ENCODE data around the gene DLGAP4. TPM values are rescaled to one million over a fixed set of nuclear protein-coding genes. Genes with fewer than 3 reads are reported as not detected.

DLGAP4 gene
- total and polyA plus RNA-seq, 2 of the 8 experiments (the other 6 are each of a cell fraction or from before 2014, with no cell fraction given), result 41.2 to 57.2 TPM

- H3K27ac ChIP-seq (ENCODE audit: low read depth, low read length), result no peak overlapping the region
- no peak for TF ChIP-seq CHD1 (IDR thresholded peaks at IDR 0.05; ENCODE audit: low read depth, low read length)
- TF ChIP-seq CBX5 (IDR thresholded peaks at IDR 0.05; ENCODE audit: low read depth, low read length), result no peak
- no peak for TF ChIP-seq ATF3 (IDR thresholded peaks at IDR 0.05; ENCODE audit: insufficient read depth, low read depth, low read length)
- no peak for TF ChIP-seq NRF1 (IDR thresholded peaks at IDR 0.05; ENCODE audit: low read depth, low read length)
- TF ChIP-seq GABPA (IDR thresholded peaks at IDR 0.05; ENCODE audit: borderline replicate concordance, insufficient read depth, low read length), result no peak
- no peak for TF ChIP-seq CHD2 (IDR thresholded peaks at IDR 0.05; ENCODE audit: low read length)
- no peak for TF ChIP-seq GTF2F1 (IDR thresholded peaks at IDR 0.05; ENCODE audit: borderline replicate concordance, low read depth, low read length)
- no peak for TF ChIP-seq SAP30 (IDR thresholded peaks at IDR 0.05; ENCODE audit: insufficient read depth, insufficient replicate concordance, low read length)
- no peak for TF ChIP-seq SIX5 (IDR thresholded peaks at IDR 0.05; ENCODE audit: low read depth, low read length)
- no peak for TF ChIP-seq CTCF (IDR thresholded peaks at IDR 0.05; ENCODE audit: control extremely low read depth in 1 of 3, insufficient read depth in 1 of 3, low read depth in 1 of 3, low read length in 3 of 3)
- no peak for TF ChIP-seq CREB1 (IDR thresholded peaks at IDR 0.05)
Measured at GRCh38 chr20:36407199-36407733, 101.1 kb downstream of the DLGAP4 start.

More at GRCh38 chr20:36407199-36407733, 101.1 kb downstream of the DLGAP4 start:
- Histone ChIP-seq H2BK120ac (replicated peaks; ENCODE audit: low read depth, low read length) (no peak overlapping the region), H2BK12ac (ENCODE audit: low read depth, low read length) (no peak overlapping the region), H2AK5ac (ENCODE audit: low read depth, low read length) (no peak overlapping the region), H3K9ac (replicated peaks in 1 of 4; ENCODE audit: extremely low read depth in 1 of 4, low read depth in 3 of 4, low read length in 3 of 4) (no peak overlapping the region), H3K79me1 (ENCODE audit: low read depth, low read length) (no peaks in the 10 kb centered on the region), H3K4me1 (replicated peaks in 1 of 4; ENCODE audit: control insufficient read depth in 3 of 4, insufficient read depth in 4 of 4, low read length in 3 of 4) (no peaks in the 10 kb centered on the region), H3K4me2 (ENCODE audit: insufficient read depth in 1 of 2, low read depth in 2 of 2, low read length in 2 of 2) (no peak overlapping the region), H3K36me3 (ENCODE audit: control insufficient read depth in 2 of 4, insufficient read depth in 4 of 4, low read length in 3 of 4) (no peaks in the 10 kb centered on the region), H2BK5ac (ENCODE audit: low read depth, low read length) (no peak overlapping the region), H3K4ac (replicated peaks; ENCODE audit: insufficient read length, low read depth, low read length) (no peak overlapping the region), H4K8ac (ENCODE audit: extremely low read depth, insufficient read depth, low read length) (no peak overlapping the region), H2BK20ac (ENCODE audit: low read length) (no peak overlapping the region), H4K20me1 (replicated peaks in 1 of 2; ENCODE audit: control insufficient read depth in 1 of 2, insufficient read depth in 2 of 2, low read length in 2 of 2) (no peaks in the 10 kb centered on the region), H3K27me3 (replicated peaks in 1 of 4; ENCODE audit: control insufficient read depth in 3 of 4, extremely low read depth in 1 of 4, insufficient read depth in 3 of 4, low read length in 3 of 4) (no peaks in the 10 kb centered on the region; a peak in 1 of 7 replicates), H3K4me3 (ENCODE audit: extremely low read depth in 1 of 4, insufficient read depth in 2 of 4, low read depth in 3 of 4, low read length in 4 of 4) (no peak overlapping the region), H3K14ac (ENCODE audit: insufficient read length) (no peak overlapping the region), H4K5ac (ENCODE audit: insufficient read length, low read depth, low read length) (no peak overlapping the region), H3K18ac (ENCODE audit: extremely low read depth, low read length) (peak overlapping the region; percentile 48; the same call in 1 of the 2 replicates), H3K79me2 (ENCODE audit: control insufficient read depth in 1 of 2, insufficient read depth in 2 of 2, low read length in 2 of 2) (no peaks in the 10 kb centered on the region), H2AFZ (ENCODE audit: low read length) (no peak overlapping the region), H4K91ac (replicated peaks; ENCODE audit: insufficient read length, low read length) (no peak overlapping the region), H2BK15ac (ENCODE audit: low read length) (no peak overlapping the region), H3K9me3 (ENCODE audit: insufficient read depth in 2 of 2, low read depth in 1 of 2, low read length in 1 of 2) (no peaks in the 10 kb centered on the region), H3K56ac (replicated peaks; ENCODE audit: insufficient read length, low read depth, low read length) (no peak overlapping the region), H3K23me2 (ENCODE audit: low read depth, low read length) (no peaks in the 10 kb centered on the region), H3K23ac (ENCODE audit: insufficient read length) (no peak overlapping the region)
- FAIRE-seq, result no peak
- ChIA-PET CTCF (ENCODE audit: partially characterized antibody) (interaction anchor here (1.8 to 2.2 kb wide), 2 partner anchors 8 to 32 kb away, joined by 6 to 9 read pairs; no protein-coding TSS in a partner anchor), POLR2A (ENCODE audit: partially characterized antibody) (no interaction called here)
- WGBS, 2 experiments (ENCODE audit: extremely low coverage in 1 of 2, insufficient coverage in 1 of 2, insufficient read length in 1 of 2, insufficient replicate concordance in 2 of 2, low coverage in 1 of 2, low lambda C conversion rate in 2 of 2, missing lambda C conversion rate in 1 of 2), result 87% methylated on average over 3 of the region's 3 CpGs; no CpG with 5 or more reads in 1 of the 2 experiments
- DNase-seq (ENCODE audit: low read depth in 1 of 2, low spot score in 2 of 2), result no peak

All from H1 (cell line).